ENCODE results near the gene KNOP1. TPM values are rescaled to one million over a fixed set of nuclear protein-coding genes. Genes with fewer than 3 reads are reported as not detected.

Gene KNOP1
- total and polyA plus RNA-seq, 2 of the 13 experiments (the other 11 are each of a cell fraction or from before 2014, with no cell fraction given), result 21.2 to 57.5 TPM

GRCh38 chr16:19710991-19711545 is 7.0 kb downstream of the KNOP1 start (continued):
- TF ChIP-seq ZNF407 (CRISPR knock-in tag; IDR thresholded peaks at IDR 0.05; ENCODE audit: not compliant biosample characterization) (no peak), SRF (IDR thresholded peaks at IDR 0.05; ENCODE audit: low read depth, low read length) (no peak), LCORL (IDR thresholded peaks at IDR 0.05) (no peak), LCORL (CRISPR knock-in tag; IDR thresholded peaks at IDR 0.05) (no peak), MTA3 (CRISPR knock-in tag; IDR thresholded peaks at IDR 0.05) (no peak), ZNF577 (CRISPR knock-in tag; IDR thresholded peaks at IDR 0.05; ENCODE audit: borderline replicate concordance, low read depth) (no peak), JUND (CRISPR knock-in tag; IDR thresholded peaks at IDR 0.05) (peak; percentile 36; the same call in 1 of the 2 replicates), MTA1 (CRISPR knock-in tag; IDR thresholded peaks at IDR 0.05; ENCODE audit: borderline replicate concordance) (peak; percentile 67; the same call in 1 of the 2 replicates), NR3C1 (CRISPR knock-in tag; IDR thresholded peaks at IDR 0.05) (no peak), NONO (IDR thresholded peaks at IDR 0.05) (no peak), NONO (CRISPR knock-in tag; conservative IDR thresholded peaks at IDR 0.05) (peak; percentile 59; the same call in 1 of the 2 replicates), ZNF761 (CRISPR knock-in tag; conservative IDR thresholded peaks at IDR 0.05) (no peak)
- TF ChIP-seq, protein P1, sequence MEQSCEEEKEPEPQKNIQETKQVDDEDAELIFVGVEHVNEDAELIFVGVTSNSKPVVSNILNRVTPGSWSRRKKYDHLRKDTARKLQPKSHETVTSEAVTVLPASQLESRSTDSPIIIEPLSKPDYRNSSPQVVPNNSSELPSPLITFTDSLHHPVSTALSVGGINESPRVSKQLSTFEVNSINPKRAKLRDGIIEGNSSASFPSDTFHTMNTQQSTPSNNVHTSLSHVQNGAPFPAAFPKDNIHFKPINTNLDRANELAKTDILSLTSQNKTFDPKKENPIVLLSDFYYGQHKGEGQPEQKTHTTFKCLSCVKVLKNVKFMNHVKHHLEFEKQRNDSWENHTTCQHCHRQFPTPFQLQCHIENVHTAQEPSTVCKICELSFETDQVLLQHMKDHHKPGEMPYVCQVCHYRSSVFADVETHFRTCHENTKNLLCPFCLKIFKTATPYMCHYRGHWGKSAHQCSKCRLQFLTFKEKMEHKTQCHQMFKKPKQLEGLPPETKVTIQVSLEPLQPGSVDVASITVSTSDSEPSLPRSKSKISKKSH (CRISPR knock-in tag; IDR thresholded peaks at IDR 0.05; ENCODE audit: borderline replicate concordance), result no peak
- TF ChIP-seq, protein P2, sequence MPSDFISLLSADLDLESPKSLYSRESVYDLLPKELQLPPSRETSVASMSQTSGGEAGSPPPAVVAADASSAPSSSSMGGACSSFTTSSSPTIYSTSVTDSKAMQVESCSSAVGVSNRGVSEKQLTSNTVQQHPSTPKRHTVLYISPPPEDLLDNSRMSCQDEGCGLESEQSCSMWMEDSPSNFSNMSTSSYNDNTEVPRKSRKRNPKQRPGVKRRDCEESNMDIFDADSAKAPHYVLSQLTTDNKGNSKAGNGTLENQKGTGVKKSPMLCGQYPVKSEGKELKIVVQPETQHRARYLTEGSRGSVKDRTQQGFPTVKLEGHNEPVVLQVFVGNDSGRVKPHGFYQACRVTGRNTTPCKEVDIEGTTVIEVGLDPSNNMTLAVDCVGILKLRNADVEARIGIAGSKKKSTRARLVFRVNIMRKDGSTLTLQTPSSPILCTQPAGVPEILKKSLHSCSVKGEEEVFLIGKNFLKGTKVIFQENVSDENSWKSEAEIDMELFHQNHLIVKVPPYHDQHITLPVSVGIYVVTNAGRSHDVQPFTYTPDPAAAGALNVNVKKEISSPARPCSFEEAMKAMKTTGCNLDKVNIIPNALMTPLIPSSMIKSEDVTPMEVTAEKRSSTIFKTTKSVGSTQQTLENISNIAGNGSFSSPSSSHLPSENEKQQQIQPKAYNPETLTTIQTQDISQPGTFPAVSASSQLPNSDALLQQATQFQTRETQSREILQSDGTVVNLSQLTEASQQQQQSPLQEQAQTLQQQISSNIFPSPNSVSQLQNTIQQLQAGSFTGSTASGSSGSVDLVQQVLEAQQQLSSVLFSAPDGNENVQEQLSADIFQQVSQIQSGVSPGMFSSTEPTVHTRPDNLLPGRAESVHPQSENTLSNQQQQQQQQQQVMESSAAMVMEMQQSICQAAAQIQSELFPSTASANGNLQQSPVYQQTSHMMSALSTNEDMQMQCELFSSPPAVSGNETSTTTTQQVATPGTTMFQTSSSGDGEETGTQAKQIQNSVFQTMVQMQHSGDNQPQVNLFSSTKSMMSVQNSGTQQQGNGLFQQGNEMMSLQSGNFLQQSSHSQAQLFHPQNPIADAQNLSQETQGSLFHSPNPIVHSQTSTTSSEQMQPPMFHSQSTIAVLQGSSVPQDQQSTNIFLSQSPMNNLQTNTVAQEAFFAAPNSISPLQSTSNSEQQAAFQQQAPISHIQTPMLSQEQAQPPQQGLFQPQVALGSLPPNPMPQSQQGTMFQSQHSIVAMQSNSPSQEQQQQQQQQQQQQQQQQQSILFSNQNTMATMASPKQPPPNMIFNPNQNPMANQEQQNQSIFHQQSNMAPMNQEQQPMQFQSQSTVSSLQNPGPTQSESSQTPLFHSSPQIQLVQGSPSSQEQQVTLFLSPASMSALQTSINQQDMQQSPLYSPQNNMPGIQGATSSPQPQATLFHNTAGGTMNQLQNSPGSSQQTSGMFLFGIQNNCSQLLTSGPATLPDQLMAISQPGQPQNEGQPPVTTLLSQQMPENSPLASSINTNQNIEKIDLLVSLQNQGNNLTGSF (CRISPR knock-in tag; IDR thresholded peaks at IDR 0.05), result no peak

Data from HepG2 (cell line).